Small intestine (tissue), 7 donors: ENCODE data around the gene HOXD3. TPM values are rescaled to one million over a fixed set of nuclear protein-coding genes. Genes with fewer than 3 reads are reported as not detected.
A peak's percentile ranks its signal among the peaks of the same experiment; 100 is the strongest.

Experiments
- DNase-seq, 2 donors: peaks; one replicate each; pipeline versions ENCODE4 v3.0.0 to v3.0.0-alpha.2; 2013
- FAIRE-seq: peaks from 2 replicates; lab custom pipeline; 2012; peaks lifted over from hg19 to GRCh38; lab: Jason Lieb, UNC
- H3K27ac ChIP-seq, 3 donors: one replicate each; pipeline ENCODE4 v1.5.1; 2013; ENCODE audit warnings: low read length in 2 of 3, mild to moderate bottlenecking in 2 of 3, control low read depth in 1 of 3, inconsistent platforms in 1 of 3, low read depth in 1 of 3, moderate library complexity in 1 of 3
- H3K27me3 ChIP-seq, 3 donors: one replicate each; pipeline ENCODE4 v1.6.1; 2013; ENCODE audit warnings: low read length in 3 of 3, inconsistent platforms in 1 of 3; ENCODE audit not compliant: control insufficient read depth in 3 of 3, insufficient read depth in 3 of 3
- H3K36me3 ChIP-seq, 3 donors: one replicate each; pipeline ENCODE4 v1.6.1; 2013; ENCODE audit warnings: low read length in 3 of 3, inconsistent platforms in 1 of 3, low read depth in 1 of 3, mild to moderate bottlenecking in 1 of 3, moderate library complexity in 1 of 3; ENCODE audit not compliant: control insufficient read depth in 3 of 3, insufficient read depth in 2 of 3
- H3K4me1 ChIP-seq, 3 donors: one replicate each; pipeline ENCODE4 v1.6.1; 2013; ENCODE audit warnings: low read length in 2 of 3, inconsistent platforms in 1 of 3, low read depth in 1 of 3, mild to moderate bottlenecking in 1 of 3, moderate library complexity in 1 of 3; ENCODE audit not compliant: control insufficient read depth in 3 of 3, insufficient read depth in 2 of 3
- H3K4me3 ChIP-seq, 3 donors: one replicate each; pipeline ENCODE4 v1.5.1; 2013; ENCODE audit warnings: low read length in 3 of 3, control low read depth in 1 of 3, inconsistent platforms in 1 of 3, low read depth in 1 of 3, mild to moderate bottlenecking in 1 of 3, moderate library complexity in 1 of 3
- H3K9me3 ChIP-seq, 2 donors: one replicate each; pipeline ENCODE4 v1.6.1; 2013; ENCODE audit warnings: low read depth in 1 of 2, low read length in 1 of 2; ENCODE audit not compliant: control insufficient read depth in 2 of 2, insufficient read depth in 1 of 2
- WGBS, 3 donors: extraction: QIAGEN DNeasy Blood & Tissue Kit; methylation state at CpG; one replicate each; pipeline ENCODE4 v1.1.7; 2013; 5-methylcytosine and 5-hydroxymethylcytosine counted together
- polyA plus RNA-seq, 4 donors: library from polyadenylated mRNA; stranded (reverse) in 3 of 4; unstranded in 1 of 4; fragments of 200-250 nt in 3 of 4; fragments of 120-200 nt in 1 of 4; gene quantifications; one replicate each; pipeline versions ENCODE4 v1.2.1 to v1.2.3, GENCODE V29; 2013
- donor health status: healthy with polysubstance abuse.
- donor health status: control.
- donor health status: control.
- donor health status: Bipolar disorder and iron deficiency.
- donor health status: healthy.

Gene HOXD3
- polyA plus RNA-seq, 4 donors, result 0.98 to 5.2 TPM; not detected in 2

- Histone ChIP-seq H3K4me1 (peaks cover 0 to 8% (median 0%) of the 10 kb centered on the region in 3 donors), H3K36me3 (no peaks in the 10 kb centered on the region), H3K4me3 (peak overlapping the region in 2 of 3 donors; percentile 37), H3K27ac (peak overlapping the region in 1 of 3 donors; percentile 56), H3K27me3 (peaks cover 6 to 88% (median 44%) of the 10 kb centered on the region in 3 donors), H3K9me3 (no peaks in the 10 kb centered on the region)
- 7 to 9% (median 8%) methylated on average over 46 to 48 of the region's 48 CpGs for WGBS, 3 donors
- DNase-seq (peak; percentile 39 to 88), FAIRE-seq (no peak)
These were observed 16.4 kb upstream of the HOXD3 start for GRCh38 chr2:176140513-176141317.

DNA sequence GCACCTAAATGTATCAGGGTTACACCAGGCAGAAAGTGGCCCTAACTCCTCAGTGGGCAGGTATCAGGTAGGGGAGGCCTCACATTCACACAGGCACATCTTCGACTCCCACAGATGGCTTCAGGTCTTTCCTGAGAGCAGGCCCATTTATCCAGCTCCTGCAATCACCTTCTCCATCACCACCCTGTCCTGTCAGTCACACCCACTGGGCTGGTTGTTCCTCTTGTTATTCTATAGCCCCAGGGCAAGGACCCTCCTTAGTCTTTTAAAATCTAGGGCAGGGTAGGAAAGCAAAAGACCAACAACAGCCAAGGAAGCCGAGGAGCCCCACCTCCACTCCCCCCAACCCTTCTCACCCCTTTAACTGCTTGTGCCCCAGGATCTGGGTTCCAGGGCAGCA is 14.8 kb upstream of the HOXD3 start:
- peaks cover 0 to 6% (median 0%) of the 10 kb centered on the region in 3 donors for H3K4me1 ChIP-seq
- FAIRE-seq (no peak), DNase-seq (no peak)
- no peaks in the 10 kb centered on the region for H3K36me3 ChIP-seq
- WGBS, 3 donors, result 80 to 90% (median 86%) methylated on average over 2 of the region's 2 CpGs
- H3K27ac ChIP-seq, result no peak overlapping the region
- peaks cover 3 to 90% (median 46%) of the 10 kb centered on the region in 3 donors for H3K27me3 ChIP-seq
- H3K9me3 ChIP-seq, result no peaks in the 10 kb centered on the region
- H3K4me3 ChIP-seq, result no peak overlapping the region

DNA sequence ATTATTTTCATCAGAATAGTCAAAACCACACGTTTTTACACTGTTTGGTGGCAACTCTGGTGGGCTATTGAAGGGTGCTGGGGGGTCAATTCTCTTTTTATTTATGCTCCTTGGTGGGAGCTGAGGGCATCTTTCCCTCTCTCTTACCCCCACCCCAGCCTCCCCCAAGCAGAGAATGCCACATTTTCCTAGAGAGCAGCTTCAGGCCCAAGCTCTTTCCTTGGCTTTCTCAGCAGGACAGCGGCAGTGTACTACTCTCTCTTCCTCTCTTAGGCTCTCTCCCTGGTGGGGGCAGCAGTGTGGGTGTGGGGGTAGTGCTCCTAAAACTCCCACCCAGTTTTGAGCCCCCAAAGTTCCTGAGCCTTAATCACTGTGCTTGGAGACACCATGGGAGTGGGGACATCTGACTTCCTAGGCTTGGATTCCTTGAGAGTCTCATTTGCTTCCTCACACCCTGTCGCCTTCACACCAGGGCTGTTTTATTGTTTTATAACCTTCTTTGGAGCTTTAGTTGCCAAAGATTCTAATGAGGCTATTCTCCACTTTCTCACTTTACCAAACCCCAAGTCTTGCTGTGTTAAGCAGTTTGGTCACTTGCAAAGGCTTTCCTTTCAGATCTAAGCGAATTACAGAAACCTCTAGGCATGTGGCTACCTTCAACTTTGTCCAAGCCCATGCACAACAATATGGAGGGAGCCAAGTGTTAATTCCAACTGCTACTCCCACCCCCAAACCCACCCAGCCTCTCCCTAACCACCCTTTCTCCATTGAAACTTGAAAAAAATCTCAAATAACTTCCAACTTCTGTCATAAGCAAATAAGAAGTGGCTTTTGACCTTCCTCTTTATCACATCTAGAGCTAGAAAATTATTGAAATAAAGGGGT is 11.8 kb upstream of the HOXD3 start:
- FAIRE-seq (no peak), DNase-seq (no peak)
- no peaks in the 10 kb centered on the region for H3K9me3 ChIP-seq
- H3K4me3 ChIP-seq, result no peak overlapping the region
- H3K27me3 ChIP-seq, result peaks cover under 1 to 93% (median 53%) of the 10 kb centered on the region in 3 donors
- peaks cover 0 to 1% (median 0%) of the 10 kb centered on the region in 3 donors for H3K4me1 ChIP-seq
- no peak overlapping the region for H3K27ac ChIP-seq
- peaks cover 0 to 4% (median 0%) of the 10 kb centered on the region in 3 donors for H3K36me3 ChIP-seq
- WGBS, 3 donors, result 18 to 48% (median 28%) methylated on average over 4 of the region's 4 CpGs

GRCh38 chr2:176146101-176146500 is 11.0 kb upstream of the HOXD3 start:
- peaks cover 0 to 4% (median 0%) of the 10 kb centered on the region in 3 donors for H3K36me3 ChIP-seq
- H3K4me3 ChIP-seq, result no peak overlapping the region
- WGBS, 3 donors, result 6 to 30% (median 17%) methylated on average over 6 of the region's 6 CpGs
- no peak for DNase-seq
- no peaks in the 10 kb centered on the region for H3K9me3 ChIP-seq
- H3K4me1 ChIP-seq, result no peaks in the 10 kb centered on the region
- peaks cover 6 to 93% (median 56%) of the 10 kb centered on the region in 3 donors for H3K27me3 ChIP-seq
- no peak overlapping the region for H3K27ac ChIP-seq
- no peak for FAIRE-seq

- H3K27ac ChIP-seq, result no peak overlapping the region
- peaks cover 0 to 4% (median 0%) of the 10 kb centered on the region in 3 donors for H3K36me3 ChIP-seq
- no peaks in the 10 kb centered on the region for H3K9me3 ChIP-seq
- DNase-seq (no peak), FAIRE-seq (no peak)
- no peak overlapping the region for H3K4me3 ChIP-seq
- H3K27me3 ChIP-seq, result peaks cover 8 to 92% (median 61%) of the 10 kb centered on the region in 3 donors
- H3K4me1 ChIP-seq, result no peaks in the 10 kb centered on the region
These were observed 10.5 kb upstream of the HOXD3 start for GRCh38 chr2:176146645-176147044.

DNA sequence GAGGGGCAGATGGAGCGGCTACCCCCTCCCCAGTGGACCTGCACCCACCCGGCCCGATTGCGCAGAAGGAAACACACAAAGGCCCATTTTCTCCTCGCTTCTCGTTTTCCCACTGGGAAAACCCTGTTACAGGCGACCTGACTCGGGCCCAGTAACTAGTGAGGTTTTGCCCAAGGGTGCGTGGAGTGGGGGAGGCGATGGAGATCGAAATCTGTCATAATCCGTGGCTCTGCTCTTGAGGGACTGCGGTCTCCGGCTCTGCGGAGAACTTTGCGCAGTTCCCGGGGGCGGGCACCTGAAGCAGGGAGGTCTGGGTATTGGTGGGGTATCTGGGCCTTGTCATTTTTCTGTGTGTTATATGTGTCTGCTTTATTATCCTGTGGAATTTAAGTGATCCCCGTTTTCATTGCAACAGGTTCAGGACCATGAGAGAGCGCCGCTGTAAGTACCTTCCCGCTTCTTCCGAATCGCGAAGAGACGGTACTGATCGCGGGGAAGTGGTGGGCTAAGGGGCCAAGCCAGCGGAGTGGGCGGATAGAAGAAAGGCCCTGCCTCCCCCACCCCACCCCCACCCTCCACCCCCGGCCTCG is 9.8 kb upstream of the HOXD3 start:
- peaks cover 0 to 4% (median 0%) of the 10 kb centered on the region in 3 donors for H3K36me3 ChIP-seq
- H3K9me3 ChIP-seq, result no peaks in the 10 kb centered on the region
- no peaks in the 10 kb centered on the region for H3K4me1 ChIP-seq
- H3K4me3 ChIP-seq, result no peak overlapping the region
- WGBS, 3 donors, result 29 to 31% (median 31%) methylated on average over 32 of the region's 32 CpGs
- H3K27me3 ChIP-seq, result peaks cover 13 to 93% (median 65%) of the 10 kb centered on the region in 3 donors
- FAIRE-seq (no peak), DNase-seq (no peak)
- H3K27ac ChIP-seq, result no peak overlapping the region

DNA sequence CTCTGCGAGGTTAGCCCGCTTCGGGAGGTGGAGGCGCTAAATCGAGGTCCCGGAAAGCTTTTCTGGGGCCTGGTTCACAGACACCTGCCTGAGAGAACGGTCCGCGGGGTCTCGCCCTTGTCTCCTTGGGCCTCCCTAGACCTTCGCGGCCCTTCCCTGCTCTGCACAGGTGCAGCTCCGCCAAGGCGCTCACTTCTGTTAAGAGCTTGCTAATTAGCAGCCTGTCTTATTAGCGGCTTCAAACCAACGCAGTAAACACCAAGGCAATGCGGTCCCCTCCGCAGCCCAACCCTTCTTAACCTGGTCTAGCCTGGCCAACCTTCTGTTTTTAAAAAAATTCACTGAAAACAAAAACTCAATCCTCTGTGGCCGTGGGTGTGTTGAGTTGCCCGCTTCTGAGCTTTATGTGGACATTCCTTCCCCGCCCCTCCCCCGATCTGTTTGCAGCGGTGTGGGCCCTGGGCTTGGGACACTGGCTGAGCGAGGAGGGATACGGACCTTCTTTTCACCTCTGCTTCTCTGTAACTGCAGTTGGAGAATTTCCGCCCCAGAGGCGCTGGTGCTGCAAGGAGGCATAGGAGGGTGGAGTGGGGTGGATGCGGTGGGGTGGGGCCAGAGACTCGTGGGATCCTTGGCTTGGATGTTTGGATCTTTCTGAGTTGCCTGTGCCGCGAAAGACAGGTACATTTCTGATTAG is 9.2 kb upstream of the HOXD3 start:
- Histone ChIP-seq H3K4me1 (no peaks in the 10 kb centered on the region), H3K36me3 (peaks cover 0 to 6% (median 0%) of the 10 kb centered on the region in 3 donors), H3K27me3 (peaks cover 13 to 93% (median 69%) of the 10 kb centered on the region in 3 donors), H3K9me3 (no peaks in the 10 kb centered on the region), H3K4me3 (no peak overlapping the region), H3K27ac (no peak overlapping the region)
- DNase-seq, result no peak
- WGBS, 3 donors, result 13 to 26% (median 23%) methylated on average over 31 of the region's 31 CpGs
- no peak for FAIRE-seq
